ENCODE data around the gene HIVEP3. TPM values are rescaled to one million over a fixed set of nuclear protein-coding genes. Genes with fewer than 3 reads are reported as not detected.

The HIVEP3 gene
- total RNA-seq, 1 experiment from 2014 or later, result 0.55 TPM

- Mint-ChIP-seq H3K27ac (no peak overlapping the region), H3K4me1 (peaks cover 34% of the 10 kb centered on the region), H3K36me3 (no peaks in the 10 kb centered on the region), H3K4me3 (no peak overlapping the region), H3K27me3 (ENCODE audit: low read depth) (no peaks in the 10 kb centered on the region; the same call in 1 of the 2 replicates), H3K9me3 (no peaks in the 10 kb centered on the region)
- TF ChIP-seq KAT7 (CRISPR knock-in tag; IDR thresholded peaks at IDR 0.05; ENCODE audit: borderline replicate concordance) (no peak), HMGA2 (CRISPR knock-in tag; IDR thresholded peaks at IDR 0.05) (no peak), ARID4B (CRISPR knock-in tag; IDR thresholded peaks at IDR 0.05; ENCODE audit: borderline replicate concordance) (no peak), CTCF (IDR thresholded peaks at IDR 0.05) (no peak), ATF1 (CRISPR knock-in tag; IDR thresholded peaks at IDR 0.05) (no peak), MXD4 (CRISPR knock-in tag; IDR thresholded peaks at IDR 0.05; ENCODE audit: borderline replicate concordance) (no peak), NFATC4 (CRISPR knock-in tag; IDR thresholded peaks at IDR 0.05) (no peak), E2F5 (CRISPR knock-in tag; IDR thresholded peaks at IDR 0.05) (no peak), NR2C2 (CRISPR knock-in tag; IDR thresholded peaks at IDR 0.05) (no peak), USF2 (CRISPR knock-in tag; IDR thresholded peaks at IDR 0.05) (no peak), NR1H2 (CRISPR knock-in tag; IDR thresholded peaks at IDR 0.05) (no peak), E2F4 (CRISPR knock-in tag; IDR thresholded peaks at IDR 0.05; ENCODE audit: borderline replicate concordance, low read depth) (no peak), JAZF1 (CRISPR knock-in tag; IDR thresholded peaks at IDR 0.05) (no peak), TCF7 (CRISPR knock-in tag; IDR thresholded peaks at IDR 0.05; ENCODE audit: low read depth) (no peak)
- no peak for ATAC-seq
- CTCF ChIA-PET, result no interaction called here
- no peak for DNase-seq (ENCODE audit: low spot score)
- POLR2A ChIA-PET, result no interaction called here
Measured at GRCh38 chr1:41902664-41903063, 16.1 kb downstream of the HIVEP3 start.

GRCh38 chr1:41902159-41902577, 16.6 kb downstream of the HIVEP3 start:
- DNase-seq (ENCODE audit: low spot score) (no peak), ATAC-seq (no peak)
- ChIA-PET CTCF (no interaction called here), POLR2A (no interaction called here)
- Mint-ChIP-seq H3K27me3 (ENCODE audit: low read depth) (no peaks in the 10 kb centered on the region; the same call in 1 of the 2 replicates), H3K27ac (no peak overlapping the region), H3K4me1 (peaks cover 36% of the 10 kb centered on the region), H3K9me3 (no peaks in the 10 kb centered on the region), H3K36me3 (no peaks in the 10 kb centered on the region), H3K4me3 (no peak overlapping the region)
- TF ChIP-seq ZNF232 (CRISPR knock-in tag; IDR thresholded peaks at IDR 0.05) (no peak), NR3C1 (CRISPR knock-in tag; conservative IDR thresholded peaks at IDR 0.05; ENCODE audit: low read depth) (no peak), ZMAT4 (CRISPR knock-in tag; IDR thresholded peaks at IDR 0.05) (no peak), ZNF281 (CRISPR knock-in tag; IDR thresholded peaks at IDR 0.05) (no peak), CREB1 (CRISPR knock-in tag; IDR thresholded peaks at IDR 0.05) (no peak), TEAD4 (CRISPR knock-in tag; IDR thresholded peaks at IDR 0.05) (no peak), ATF1 (CRISPR knock-in tag; IDR thresholded peaks at IDR 0.05) (no peak), TEAD1 (CRISPR knock-in tag; IDR thresholded peaks at IDR 0.05) (no peak), CTCF (IDR thresholded peaks at IDR 0.05) (no peak)

Measured in WTC11 (cell line).